DND-41 (cell line): ENCODE measurements around the gene CRACDL.

ENCODE experiments used
- ATAC-seq: fragments of 200-7000 bp; cut with Tn5 transposase; 3 replicates; pipeline ENCODE4 v1.9.1; 2021; ENCODE audit warnings: low read depth; ENCODE audit not compliant: insufficient read depth
- DNase-seq: peaks from one replicate; pipeline ENCODE4 v3.0.0-alpha.2; 2020
- H2AFZ ChIP-seq: 2 replicates; pipeline ENCODE4 v1.6.0; 2012; ENCODE audit warnings: low read depth, low read length
- H3K27ac ChIP-seq: 2 replicates; pipeline ENCODE4 v1.5.1; 2012; ENCODE audit warnings: low read length, inconsistent platforms
- H3K27me3 ChIP-seq: fragments of 200-600 bp; sonication (generic); 2 replicates; pipeline ENCODE4 v1.6.0; 2012; ENCODE audit warnings: low read length, mild to moderate bottlenecking, inconsistent platforms; ENCODE audit not compliant: insufficient read depth, poor library complexity
- H3K36me3 ChIP-seq: 2 replicates; pipeline ENCODE4 v1.5.1; 2012; ENCODE audit warnings: low read length, inconsistent platforms; ENCODE audit not compliant: insufficient read depth
- H3K4me1 ChIP-seq: 2 replicates; pipeline ENCODE4 v1.5.1; 2012; ENCODE audit warnings: mild to moderate bottlenecking, low read length; ENCODE audit not compliant: insufficient read depth
- H3K4me2 ChIP-seq: 2 replicates; pipeline ENCODE4 v1.6.0; 2012; ENCODE audit warnings: mild to moderate bottlenecking, moderate library complexity, low read length, inconsistent platforms; ENCODE audit not compliant: insufficient read depth
- H3K4me3 ChIP-seq, 2 experiments: fragments of 200-600 bp in 1 of 2; shearing (Covaris generic) in 1 of 2; 2 replicates each; pipeline ENCODE4 v1.5.1; 2012 to 2016; ENCODE audit warnings: inconsistent platforms in 2 of 2, low read length in 2 of 2, mild to moderate bottlenecking in 2 of 2, low read depth in 1 of 2, moderate library complexity in 1 of 2
- H3K79me2 ChIP-seq: 2 replicates; pipeline ENCODE4 v1.6.0; 2012; ENCODE audit warnings: low read length, inconsistent platforms; ENCODE audit not compliant: insufficient read depth
- H3K9ac ChIP-seq: 2 replicates; pipeline ENCODE4 v1.6.0; 2012; ENCODE audit warnings: low read depth, mild to moderate bottlenecking, inconsistent platforms, low read length, moderate library complexity
- H3K9me3 ChIP-seq: 2 replicates; pipeline ENCODE4 v1.5.1; 2012; ENCODE audit warnings: low read length, moderate library complexity, mild to moderate bottlenecking, inconsistent platforms; ENCODE audit not compliant: insufficient read depth, severe bottlenecking
- H4K20me1 ChIP-seq: 2 replicates; pipeline ENCODE4 v1.6.0; 2012; ENCODE audit warnings: low read length; ENCODE audit not compliant: insufficient read depth
- CTCF ChIP-seq: IDR thresholded peaks from 2 replicates; pipeline ENCODE4 v1.5.1; 2012; ENCODE audit warnings: borderline replicate concordance, low read length, moderate library complexity, mild to moderate bottlenecking; ENCODE audit not compliant: poor library complexity, severe bottlenecking; ENCODE audit errors: extremely low read depth
- EZH2 ChIP-seq: IDR thresholded peaks from 3 replicates; pipeline ENCODE4 v1.6.1; 2012; ENCODE audit warnings: borderline replicate concordance, low read depth, mild to moderate bottlenecking, moderate library complexity, low read length, inconsistent platforms; ENCODE audit not compliant: severe bottlenecking

Gene CRACDL

GRCh38 chr2:98781822-98782221 is 154.2 kb downstream of the CRACDL start:
- no peaks in the 10 kb centered on the region for H3K36me3 ChIP-seq
- no peak overlapping the region for H3K27ac ChIP-seq
- no peak for TF ChIP-seq CTCF
- no peak for TF ChIP-seq EZH2
- no peak overlapping the region for H3K4me3 ChIP-seq
- H3K9me3 ChIP-seq = peaks cover 17% of the 10 kb centered on the region
- no peak for ATAC-seq
- no peaks in the 10 kb centered on the region for H3K4me1 ChIP-seq
- H3K79me2 ChIP-seq = no peaks in the 10 kb centered on the region
- no peaks in the 10 kb centered on the region for H3K27me3 ChIP-seq
- no peaks in the 10 kb centered on the region for H4K20me1 ChIP-seq
- no peak overlapping the region for H3K9ac ChIP-seq
- no peak overlapping the region for H3K4me2 ChIP-seq
- no peak overlapping the region for H2AFZ ChIP-seq
- no peak for DNase-seq

GRCh38 chr2:98778741-98779483 is 157.1 kb downstream of the CRACDL start:
- no peak for ATAC-seq
- no peak overlapping the region for H3K4me2 ChIP-seq
- peaks cover 1% of the 10 kb centered on the region for H3K4me1 ChIP-seq
- H3K79me2 ChIP-seq = no peaks in the 10 kb centered on the region
- H2AFZ ChIP-seq = peak overlapping the region; percentile 43; the same call in 1 of the 2 replicates
- no peak for DNase-seq
- no peak for TF ChIP-seq CTCF
- TF ChIP-seq EZH2 = no peak
- H3K9ac ChIP-seq = no peak overlapping the region
- H3K36me3 ChIP-seq = no peaks in the 10 kb centered on the region
- no peak overlapping the region for H3K27ac ChIP-seq
- H4K20me1 ChIP-seq = no peaks in the 10 kb centered on the region
- H3K9me3 ChIP-seq = peaks cover 17% of the 10 kb centered on the region
- no peaks in the 10 kb centered on the region for H3K27me3 ChIP-seq
- no peak overlapping the region for H3K4me3 ChIP-seq

- H4K20me1 ChIP-seq = no peaks in the 10 kb centered on the region
- no peak overlapping the region for H3K27ac ChIP-seq
- H3K79me2 ChIP-seq = no peaks in the 10 kb centered on the region
- no peaks in the 10 kb centered on the region for H3K36me3 ChIP-seq
- ATAC-seq (no peak), DNase-seq (no peak)
- H3K4me3 ChIP-seq = no peak overlapping the region
- peaks cover 9% of the 10 kb centered on the region for H3K4me1 ChIP-seq
- H3K27me3 ChIP-seq = no peaks in the 10 kb centered on the region
- no peak overlapping the region for H3K9ac ChIP-seq
- H3K9me3 ChIP-seq = peaks cover 17% of the 10 kb centered on the region
- H3K4me2 ChIP-seq = no peak overlapping the region
- TF ChIP-seq CTCF (no peak), EZH2 (no peak)
- no peak overlapping the region for H2AFZ ChIP-seq
These were observed 157.9 kb downstream of the CRACDL start for GRCh38 chr2:98778151-98778550.
